H1 (cell line): ENCODE data around the gene PUS7L. TPM values are rescaled to one million over a fixed set of nuclear protein-coding genes. Genes with fewer than 3 reads are reported as not detected.

Experiments
- BCL11A ChIP-seq, 2 experiments: IDR thresholded peaks; one replicate each; pipeline ENCODE4 v1.6.1; 2011; ENCODE audit warnings: low read depth in 2 of 2, low read length in 2 of 2, mild to moderate bottlenecking in 2 of 2
- CREB1 ChIP-seq: IDR thresholded peaks from 2 replicates; pipeline ENCODE4 v1.6.1; 2012; ENCODE audit warnings: inconsistent platforms
- CTCF ChIP-seq, 3 experiments: IDR thresholded peaks; 1 replicate in 2 of 3; 2 replicates in 1 of 3; pipeline versions ENCODE4 v1.5.1 to v1.6.1; 2011; ENCODE audit warnings: low read length in 3 of 3, mild to moderate bottlenecking in 3 of 3, inconsistent platforms in 2 of 3, low read depth in 1 of 3, moderate library complexity in 1 of 3; ENCODE audit not compliant: insufficient read depth in 1 of 3; ENCODE audit errors: control extremely low read depth in 1 of 3
- EP300 ChIP-seq, 2 experiments: IDR thresholded peaks; 1 replicate in 1 of 2; 2 replicates in 1 of 2; pipeline ENCODE4 v1.6.1; 2011 to 2012; ENCODE audit warnings: low read depth in 2 of 2, low read length in 2 of 2, mild to moderate bottlenecking in 2 of 2, borderline replicate concordance in 1 of 2, inconsistent platforms in 1 of 2, moderate library complexity in 1 of 2
- HDAC2 ChIP-seq, 2 experiments: fragments of 300-600 bp in 1 of 2; sonication (generic) in 1 of 2; IDR thresholded peaks; 2 replicates each; pipeline ENCODE4 v1.6.1; 2011 to 2012; ENCODE audit warnings: low read depth in 2 of 2, low read length in 2 of 2, mild to moderate bottlenecking in 2 of 2, moderate library complexity in 2 of 2, borderline replicate concordance in 1 of 2, inconsistent platforms in 1 of 2
- KDM1A ChIP-seq: fragments of 200-600, 300-600 bp; sonication (generic); IDR thresholded peaks from 2 replicates; pipeline ENCODE4 v1.7.1; 2016; ENCODE audit warnings: mild to moderate bottlenecking, low read length, borderline replicate concordance
- PHF8 ChIP-seq: fragments of 200-600 bp; sonication (generic); conservative IDR thresholded peaks from 2 replicates; pipeline ENCODE4 v1.7.1; 2012; ENCODE audit warnings: low read depth, mild to moderate bottlenecking, inconsistent platforms, low read length, moderate library complexity
- POLR2AphosphoS5 ChIP-seq: IDR thresholded peaks from 2 replicates; pipeline ENCODE4 v1.6.1; 2011; ENCODE audit warnings: low read depth, low read length
- RFX5 ChIP-seq: IDR thresholded peaks from 2 replicates; pipeline ENCODE4 v1.6.1; 2011; ENCODE audit warnings: low read depth, low read length, improper control_type of control experiment, borderline replicate concordance
- RNF2 ChIP-seq: fragments of 200-900, 300-1000 bp; sonication (generic); IDR thresholded peaks from 2 replicates; pipeline ENCODE4 v1.7.1; 2016; ENCODE audit warnings: borderline replicate concordance, low read depth, mild to moderate bottlenecking, antibody characterized with exemption, low read length; ENCODE audit not compliant: poor library complexity, severe bottlenecking; ENCODE audit errors: missing control alignments
- SAP30 ChIP-seq: fragments of 300-600 bp; sonication (generic); IDR thresholded peaks from 2 replicates; pipeline ENCODE4 v1.7.1; 2012; ENCODE audit warnings: low read length, moderate library complexity, mild to moderate bottlenecking, inconsistent platforms; ENCODE audit not compliant: insufficient read depth, insufficient replicate concordance
- SIN3A ChIP-seq, 2 experiments: IDR thresholded peaks in 1 of 2; conservative IDR thresholded peaks in 1 of 2; 2 replicates each; pipeline ENCODE4 v1.6.1; 2011 to 2012; ENCODE audit warnings: low read length in 2 of 2, improper control_type of control experiment in 1 of 2, low read depth in 1 of 2, mild to moderate bottlenecking in 1 of 2
- SP2 ChIP-seq: IDR thresholded peaks from 2 replicates; pipeline ENCODE4 v1.6.1; 2012; ENCODE audit warnings: mild to moderate bottlenecking, low read length, inconsistent platforms
- SP4 ChIP-seq: IDR thresholded peaks from 2 replicates; pipeline ENCODE4 v1.6.1; 2012; ENCODE audit warnings: low read length, inconsistent platforms
- SUZ12 ChIP-seq: fragments of 200-600 bp; sonication (generic); IDR thresholded peaks from 2 replicates; pipeline ENCODE4 v1.6.1; 2012; ENCODE audit warnings: mild to moderate bottlenecking, inconsistent platforms, low read length, moderate library complexity, mixed read lengths
- TBP ChIP-seq: IDR thresholded peaks from 2 replicates; pipeline ENCODE4 v1.6.1; 2011; ENCODE audit warnings: low read depth, low read length, improper control_type of control experiment
- USF2 ChIP-seq: IDR thresholded peaks from 2 replicates; pipeline ENCODE4 v1.6.1; 2011; ENCODE audit warnings: low read length, improper control_type of control experiment
- ZNF274 ChIP-seq: IDR thresholded peaks from 2 replicates; pipeline ENCODE4 v1.7.0; 2012; ENCODE audit warnings: low read length, borderline replicate concordance; ENCODE audit errors: extremely low read depth
- polyA plus RNA-seq, 7 experiments: library from polyadenylated mRNA; depleted of rRNA in 3 of 7; stranded (reverse) in 5 of 7; unstranded in 2 of 7; fragments of >200 nt in 5 of 7; fragments of 200-250 nt in 2 of 7; gene quantifications; 1 replicate in 5 of 7; 2 replicates in 1 of 7; 4 replicates in 1 of 7; pipeline versions ENCODE4 v1.2.1 to v1.2.3, GENCODE V29; 2011 to 2013; ENCODE audit warnings: missing spikeins in 2 of 7, mixed read lengths in 2 of 7
- total RNA-seq: library from RNA; stranded (reverse); fragmentation: NEBNext Ultra II Directional; extraction: Animal tissue kit (Norgen Biotek cat#: 25700); gene quantifications from 2 replicates; pipeline ENCODE4 v1.2.1, GENCODE V29; 2021

PUS7L gene
- total and polyA plus RNA-seq, 2 of the 8 experiments (the other 6 are each of a cell fraction or from before 2014, with no cell fraction given), result 3.6 to 26.8 TPM

- no peak for TF ChIP-seq SP4
- TF ChIP-seq PHF8, result peak; percentile 94
- TF ChIP-seq RFX5, result no peak
- peak in 1 of 2 experiments; percentile 38; a peak in 1 of 4 replicates for TF ChIP-seq HDAC2 (IDR thresholded peaks at IDR 0.05; ENCODE audit: borderline replicate concordance in 1 of 2, low read depth in 2 of 2, low read length in 2 of 2)
- TF ChIP-seq SIN3A (conservative IDR thresholded peaks at IDR 0.05 in 1 of 2, IDR thresholded peaks at IDR 0.05 in 1 of 2; ENCODE audit: low read depth in 1 of 2, low read length in 2 of 2), result peak in 1 of 2 experiments; percentile 38; a peak in 1 of 4 replicates
- no peak for TF ChIP-seq SUZ12
- TF ChIP-seq BCL11A (IDR thresholded peaks at IDR 0.05; ENCODE audit: low read depth in 2 of 2, low read length in 2 of 2), result no peak
- TF ChIP-seq SP2, result no peak
- no peak for TF ChIP-seq ZNF274
- TF ChIP-seq POLR2AphosphoS5, result peak; percentile 39; the same call in 1 of the 2 replicates
- no peak for TF ChIP-seq SAP30
- TF ChIP-seq KDM1A, result no peak
- TF ChIP-seq USF2, result no peak
- TF ChIP-seq EP300 (IDR thresholded peaks at IDR 0.05; ENCODE audit: borderline replicate concordance in 1 of 2, low read depth in 2 of 2, low read length in 2 of 2), result no peak
- no peak for TF ChIP-seq RNF2
- TF ChIP-seq CREB1, result peak; percentile 94
- peak; percentile 27 to 43 (median 43); a peak in 3 of 4 replicates for TF ChIP-seq CTCF (IDR thresholded peaks at IDR 0.05; ENCODE audit: control extremely low read depth in 1 of 3, insufficient read depth in 1 of 3, low read depth in 1 of 3, low read length in 3 of 3)
- TF ChIP-seq TBP, result peak; percentile 62
These were observed 47.5 kb upstream of the PUS7L start, which contains the start of gene TWF1 (continued) for GRCh38 chr12:43805860-43806736.
